ENCODE data around the gene NRIP1.

Gene NRIP1

DNA sequence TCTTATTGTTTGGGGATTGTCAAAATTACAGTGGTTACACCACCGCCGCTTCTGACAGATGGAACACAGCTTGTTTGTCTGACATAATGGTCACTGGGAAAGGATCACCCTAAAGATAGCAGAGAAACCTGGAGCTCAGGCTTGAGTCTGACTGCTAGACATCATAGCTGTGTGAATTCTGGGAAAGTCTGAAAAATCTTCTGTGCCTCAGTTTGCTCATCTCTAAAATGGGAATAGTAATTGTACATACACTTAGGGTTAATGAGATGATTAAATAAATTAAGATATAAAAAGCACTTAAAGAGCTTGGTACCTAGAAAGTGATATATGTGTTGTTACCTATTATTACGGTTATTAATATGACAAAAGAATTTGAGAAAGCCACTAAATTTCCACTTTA, 39.7 kb upstream of the NRIP1 start:
- H3K9ac ChIP-seq (ENCODE audit: low read length) = no peak overlapping the region
- no peak overlapping the region for H3K4me2 ChIP-seq (ENCODE audit: low read depth, low read length, poor library complexity, severe bottlenecking)
- H3K27ac ChIP-seq (ENCODE audit: low read depth, low read length) = no peak overlapping the region
- H3K79me2 ChIP-seq (ENCODE audit: insufficient read depth, low read length) = no peaks in the 10 kb centered on the region
- no peaks in the 10 kb centered on the region for H3K9me2 ChIP-seq (replicated peaks; ENCODE audit: insufficient read depth, low read length)
- H3K27me3 ChIP-seq (ENCODE audit: low read length) = no peaks in the 10 kb centered on the region
- H3K9me3 ChIP-seq (ENCODE audit: insufficient read depth, low read length) = no peaks in the 10 kb centered on the region
- H2AFZ ChIP-seq (ENCODE audit: low read depth, low read length, severe bottlenecking) = no peak overlapping the region
- H4K20me1 ChIP-seq (ENCODE audit: low read depth, low read length) = no peaks in the 10 kb centered on the region
- TF ChIP-seq EZH2phosphoT487 (conservative IDR thresholded peaks at IDR 0.05; ENCODE audit: low read length) = no peak
- TF ChIP-seq CTCF (IDR thresholded peaks at IDR 0.05; ENCODE audit: insufficient read depth, low read length, poor library complexity, severe bottlenecking) = no peak
- no peaks in the 10 kb centered on the region for H3K36me3 ChIP-seq (ENCODE audit: low read length)
- no peaks in the 10 kb centered on the region for H3F3A ChIP-seq (ENCODE audit: insufficient read depth)
- no peak overlapping the region for H3K4me3 ChIP-seq (ENCODE audit: insufficient read depth, low read length, poor library complexity, severe bottlenecking)

GRCh38 chr21:15098908-15099307, 34.1 kb upstream of the NRIP1 start:
- no peak overlapping the region for H3K4me3 ChIP-seq (ENCODE audit: insufficient read depth, low read length, poor library complexity, severe bottlenecking)
- no peak overlapping the region for H2AFZ ChIP-seq (ENCODE audit: low read depth, low read length, severe bottlenecking)
- H4K20me1 ChIP-seq (ENCODE audit: low read depth, low read length) = no peaks in the 10 kb centered on the region
- no peaks in the 10 kb centered on the region for H3F3A ChIP-seq (ENCODE audit: insufficient read depth)
- H3K4me2 ChIP-seq (ENCODE audit: low read depth, low read length, poor library complexity, severe bottlenecking) = no peak overlapping the region
- H3K27ac ChIP-seq (ENCODE audit: low read depth, low read length) = no peak overlapping the region
- H3K27me3 ChIP-seq (ENCODE audit: low read length) = no peaks in the 10 kb centered on the region
- H3K36me3 ChIP-seq (ENCODE audit: low read length) = no peaks in the 10 kb centered on the region
- H3K9me3 ChIP-seq (ENCODE audit: insufficient read depth, low read length) = no peaks in the 10 kb centered on the region
- H3K9ac ChIP-seq (ENCODE audit: low read length) = no peak overlapping the region
- H3K9me2 ChIP-seq (replicated peaks; ENCODE audit: insufficient read depth, low read length) = no peaks in the 10 kb centered on the region
- H3K79me2 ChIP-seq (ENCODE audit: insufficient read depth, low read length) = no peaks in the 10 kb centered on the region
- no peak for TF ChIP-seq EZH2phosphoT487 (conservative IDR thresholded peaks at IDR 0.05; ENCODE audit: low read length)
- TF ChIP-seq CTCF (IDR thresholded peaks at IDR 0.05; ENCODE audit: insufficient read depth, low read length, poor library complexity, severe bottlenecking) = no peak

- H3K4me2 ChIP-seq (ENCODE audit: low read depth, low read length, poor library complexity, severe bottlenecking) = no peak overlapping the region
- no peaks in the 10 kb centered on the region for H3K9me2 ChIP-seq (replicated peaks; ENCODE audit: insufficient read depth, low read length)
- TF ChIP-seq EZH2phosphoT487 (conservative IDR thresholded peaks at IDR 0.05; ENCODE audit: low read length) (no peak), CTCF (IDR thresholded peaks at IDR 0.05; ENCODE audit: insufficient read depth, low read length, poor library complexity, severe bottlenecking) (no peak)
- H3K79me2 ChIP-seq (ENCODE audit: insufficient read depth, low read length) = no peaks in the 10 kb centered on the region
- H3K36me3 ChIP-seq (ENCODE audit: low read length) = no peaks in the 10 kb centered on the region
- no peak overlapping the region for H3K4me3 ChIP-seq (ENCODE audit: insufficient read depth, low read length, poor library complexity, severe bottlenecking)
- no peaks in the 10 kb centered on the region for H3K27me3 ChIP-seq (ENCODE audit: low read length)
- H3K27ac ChIP-seq (ENCODE audit: low read depth, low read length) = no peak overlapping the region
- H3K9ac ChIP-seq (ENCODE audit: low read length) = no peak overlapping the region
- H3F3A ChIP-seq (ENCODE audit: insufficient read depth) = no peaks in the 10 kb centered on the region
- no peak overlapping the region for H2AFZ ChIP-seq (ENCODE audit: low read depth, low read length, severe bottlenecking)
- no peaks in the 10 kb centered on the region for H3K9me3 ChIP-seq (ENCODE audit: insufficient read depth, low read length)
- no peaks in the 10 kb centered on the region for H4K20me1 ChIP-seq (ENCODE audit: low read depth, low read length)
These were observed 33.4 kb upstream of the NRIP1 start for GRCh38 chr21:15098181-15098580.

- H3K9ac ChIP-seq (ENCODE audit: low read length) = no peak overlapping the region
- H3F3A ChIP-seq (ENCODE audit: insufficient read depth) = no peaks in the 10 kb centered on the region
- H3K27me3 ChIP-seq (ENCODE audit: low read length) = no peaks in the 10 kb centered on the region
- TF ChIP-seq EZH2phosphoT487 (conservative IDR thresholded peaks at IDR 0.05; ENCODE audit: low read length) (no peak), CTCF (IDR thresholded peaks at IDR 0.05; ENCODE audit: insufficient read depth, low read length, poor library complexity, severe bottlenecking) (no peak)
- H3K4me3 ChIP-seq (ENCODE audit: insufficient read depth, low read length, poor library complexity, severe bottlenecking) = no peak overlapping the region
- no peaks in the 10 kb centered on the region for H3K79me2 ChIP-seq (ENCODE audit: insufficient read depth, low read length)
- H3K36me3 ChIP-seq (ENCODE audit: low read length) = no peaks in the 10 kb centered on the region
- no peak overlapping the region for H3K4me2 ChIP-seq (ENCODE audit: low read depth, low read length, poor library complexity, severe bottlenecking)
- no peaks in the 10 kb centered on the region for H4K20me1 ChIP-seq (ENCODE audit: low read depth, low read length)
- no peak overlapping the region for H2AFZ ChIP-seq (ENCODE audit: low read depth, low read length, severe bottlenecking)
- H3K27ac ChIP-seq (ENCODE audit: low read depth, low read length) = no peak overlapping the region
- H3K9me3 ChIP-seq (ENCODE audit: insufficient read depth, low read length) = no peaks in the 10 kb centered on the region
- H3K9me2 ChIP-seq (replicated peaks; ENCODE audit: insufficient read depth, low read length) = no peaks in the 10 kb centered on the region
These were observed 32.8 kb upstream of the NRIP1 start for GRCh38 chr21:15097580-15097979.

All from SU-DHL-6 (cell line).